HepG2 (cell line): ENCODE data around the gene PNP. TPM values are rescaled to one million over a fixed set of nuclear protein-coding genes. Genes with fewer than 3 reads are reported as not detected.

Experiments used
- CHCHD3 ChIP-seq: sonication (generic); formaldehyde crosslinking; IDR thresholded peaks from 2 replicates; pipeline ENCODE4 v1.8.0; 2022; ENCODE audit warnings: mild to moderate bottlenecking, missing genetic modification reagents, moderate library complexity
- FOXA1 ChIP-seq, 2 experiments: fragments of 450-650 bp in 1 of 2; sonication (generic) in 1 of 2; formaldehyde crosslinking in 1 of 2; IDR thresholded peaks; 2 replicates each; pipeline versions ENCODE4 v1.4.0 to v1.6.1; 2016 to 2020; ENCODE audit warnings: missing genetic modification reagents in 1 of 2
- ISX ChIP-seq: sonication (generic); formaldehyde crosslinking; conservative IDR thresholded peaks from 2 replicates; pipeline ENCODE4 v1.5.0; 2020; ENCODE audit warnings: missing genetic modification reagents
- JUN ChIP-seq: sonication (generic); formaldehyde crosslinking; IDR thresholded peaks from 2 replicates; pipeline ENCODE4 v1.4.0; 2020; ENCODE audit warnings: mild to moderate bottlenecking, missing genetic modification reagents
- KDM5A ChIP-seq: fragments of 200-600 bp; sonication (generic); IDR thresholded peaks from 2 replicates; pipeline ENCODE4 v1.7.0; 2018; ENCODE audit warnings: antibody characterized with exemption, mild to moderate bottlenecking, low read length, borderline replicate concordance
- PLRG1 ChIP-seq: fragments of 450-650 bp; conservative IDR thresholded peaks from 2 replicates; pipeline ENCODE4 v1.6.1; 2016
- RFXAP ChIP-seq: sonication (generic); formaldehyde crosslinking; IDR thresholded peaks from 2 replicates; pipeline ENCODE4 v1.4.0; 2020; ENCODE audit warnings: missing genetic modification reagents, borderline replicate concordance
- SETDB1 ChIP-seq: sonication (generic); formaldehyde crosslinking; IDR thresholded peaks from 2 replicates; pipeline ENCODE4 v1.5.1; 2020; ENCODE audit warnings: missing genetic modification reagents, mild to moderate bottlenecking, borderline replicate concordance
- TBX2 ChIP-seq: sonication (generic); formaldehyde crosslinking; IDR thresholded peaks from 2 replicates; pipeline ENCODE4 v1.5.0; 2020; ENCODE audit warnings: missing genetic modification reagents, mild to moderate bottlenecking, borderline replicate concordance
- ZNF136 ChIP-seq: sonication (generic); formaldehyde crosslinking; IDR thresholded peaks from 2 replicates; pipeline ENCODE4 v1.8.1; 2022; ENCODE audit warnings: low read depth, mild to moderate bottlenecking, moderate library complexity, missing genetic modification reagents
- ZSCAN21 ChIP-seq: sonication (generic); formaldehyde crosslinking; IDR thresholded peaks from 2 replicates; pipeline ENCODE4 v1.8.0; 2022; ENCODE audit warnings: mild to moderate bottlenecking, missing genetic modification reagents, moderate library complexity, borderline replicate concordance
- ZSCAN31 ChIP-seq: sonication (generic); formaldehyde crosslinking; IDR thresholded peaks from 2 replicates; pipeline ENCODE4 v1.5.0; 2020; ENCODE audit warnings: low read depth, mild to moderate bottlenecking, missing genetic modification reagents
- polyA plus RNA-seq, 8 experiments: library from polyadenylated mRNA; depleted of rRNA in 3 of 8; stranded (reverse) in 7 of 8; unstranded in 1 of 8; fragments of >200 nt; fragmentation: Illumina TruSeq in 4 of 8; extraction: Trizol in 4 of 8; gene quantifications; 2 replicates each; pipeline versions ENCODE4 v1.2.1 to v1.2.3, GENCODE V29; 2011 to 2016; ENCODE audit warnings: low read depth in 4 of 8, missing spikeins in 1 of 8, mixed read lengths in 1 of 8; ENCODE audit not compliant: insufficient read depth in 1 of 8
- total RNA-seq, 5 experiments: library from RNA; depleted of rRNA; stranded (reverse); fragments of >200 nt; fragmentation: Illumina TruSeq; extraction: Trizol; gene quantifications; 2 replicates each; pipeline ENCODE4 v1.2.3, GENCODE V29; 2016; ENCODE audit warnings: low read depth in 1 of 5
- TF ChIP-seq, protein P1 (sequence below): IDR thresholded peaks from 2 replicates; pipeline ENCODE4 v1.6.1; 2012; ENCODE audit warnings: low read length, improper control_type of control experiment
- TF ChIP-seq, protein P2 (sequence below): sonication (generic); formaldehyde crosslinking; IDR thresholded peaks from 2 replicates; pipeline ENCODE4 v1.4.0; 2020; ENCODE audit warnings: missing genetic modification reagents, borderline replicate concordance
- TF ChIP-seq, protein P3 (sequence below): sonication (generic); formaldehyde crosslinking; conservative IDR thresholded peaks from 2 replicates; pipeline ENCODE4 v1.8.0; 2022; ENCODE audit warnings: missing genetic modification reagents
- TF ChIP-seq, protein P4 (sequence below): sonication (generic); formaldehyde crosslinking; IDR thresholded peaks from 2 replicates; pipeline ENCODE4 v1.8.0; 2022; ENCODE audit warnings: missing genetic modification reagents, mild to moderate bottlenecking, inconsistent platforms, borderline replicate concordance

Gene PNP
- total and polyA plus RNA-seq, 2 of the 13 experiments (the other 11 are each of a cell fraction or from before 2014, with no cell fraction given) = 45.4 to 74.8 TPM

DNA sequence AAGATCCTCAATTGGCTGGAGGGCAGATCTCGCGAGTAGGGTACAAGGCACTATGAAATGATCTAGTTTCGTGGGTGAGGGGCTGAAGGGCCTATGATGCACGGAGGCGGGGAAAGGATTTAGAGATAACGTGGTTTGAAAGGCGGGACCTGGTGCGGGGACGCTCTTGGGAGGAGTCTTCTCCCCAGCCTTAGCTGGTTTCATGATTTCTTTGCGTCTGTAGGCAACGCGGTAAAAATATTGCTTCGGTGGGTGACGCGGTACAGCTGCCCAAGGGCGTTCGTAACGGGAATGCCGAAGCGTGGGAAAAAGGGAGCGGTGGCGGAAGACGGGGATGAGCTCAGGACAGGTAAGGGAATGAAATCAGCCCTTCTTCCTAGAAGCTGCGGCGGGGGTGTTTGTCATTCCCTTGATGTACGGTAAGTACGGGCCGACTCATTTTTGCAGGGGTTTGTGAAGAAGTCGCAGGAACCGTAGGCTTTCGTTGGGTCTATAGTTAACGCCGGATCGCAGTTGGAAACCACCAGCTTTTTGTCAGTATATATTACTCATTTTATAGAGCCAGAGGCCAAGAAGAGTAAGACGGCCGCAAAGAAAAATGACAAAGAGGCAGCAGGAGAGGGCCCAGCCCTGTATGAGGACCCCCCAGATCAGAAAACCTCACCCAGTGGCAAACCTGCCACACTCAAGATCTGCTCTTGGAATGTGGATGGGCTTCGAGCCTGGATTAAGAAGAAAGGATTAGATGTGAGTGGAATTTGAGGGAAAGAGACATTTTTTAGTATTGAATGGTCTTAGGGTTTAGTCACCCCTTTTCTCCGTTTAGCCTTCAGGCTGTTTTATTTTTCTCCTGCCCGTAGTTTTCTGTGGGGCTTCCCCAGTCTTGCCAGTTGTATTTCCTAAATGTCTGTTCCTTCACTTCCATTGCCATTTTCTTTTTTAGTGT lies 13.6 kb upstream of the PNP start (continued):
- TF ChIP-seq, protein P1, sequence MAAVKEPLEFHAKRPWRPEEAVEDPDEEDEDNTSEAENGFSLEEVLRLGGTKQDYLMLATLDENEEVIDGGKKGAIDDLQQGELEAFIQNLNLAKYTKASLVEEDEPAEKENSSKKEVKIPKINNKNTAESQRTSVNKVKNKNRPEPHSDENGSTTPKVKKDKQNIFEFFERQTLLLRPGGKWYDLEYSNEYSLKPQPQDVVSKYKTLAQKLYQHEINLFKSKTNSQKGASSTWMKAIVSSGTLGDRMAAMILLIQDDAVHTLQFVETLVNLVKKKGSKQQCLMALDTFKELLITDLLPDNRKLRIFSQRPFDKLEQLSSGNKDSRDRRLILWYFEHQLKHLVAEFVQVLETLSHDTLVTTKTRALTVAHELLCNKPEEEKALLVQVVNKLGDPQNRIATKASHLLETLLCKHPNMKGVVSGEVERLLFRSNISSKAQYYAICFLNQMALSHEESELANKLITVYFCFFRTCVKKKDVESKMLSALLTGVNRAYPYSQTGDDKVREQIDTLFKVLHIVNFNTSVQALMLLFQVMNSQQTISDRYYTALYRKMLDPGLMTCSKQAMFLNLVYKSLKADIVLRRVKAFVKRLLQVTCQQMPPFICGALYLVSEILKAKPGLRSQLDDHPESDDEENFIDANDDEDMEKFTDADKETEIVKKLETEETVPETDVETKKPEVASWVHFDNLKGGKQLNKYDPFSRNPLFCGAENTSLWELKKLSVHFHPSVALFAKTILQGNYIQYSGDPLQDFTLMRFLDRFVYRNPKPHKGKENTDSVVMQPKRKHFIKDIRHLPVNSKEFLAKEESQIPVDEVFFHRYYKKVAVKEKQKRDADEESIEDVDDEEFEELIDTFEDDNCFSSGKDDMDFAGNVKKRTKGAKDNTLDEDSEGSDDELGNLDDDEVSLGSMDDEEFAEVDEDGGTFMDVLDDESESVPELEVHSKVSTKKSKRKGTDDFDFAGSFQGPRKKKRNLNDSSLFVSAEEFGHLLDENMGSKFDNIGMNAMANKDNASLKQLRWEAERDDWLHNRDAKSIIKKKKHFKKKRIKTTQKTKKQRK = no peak
- TF ChIP-seq, protein P2, sequence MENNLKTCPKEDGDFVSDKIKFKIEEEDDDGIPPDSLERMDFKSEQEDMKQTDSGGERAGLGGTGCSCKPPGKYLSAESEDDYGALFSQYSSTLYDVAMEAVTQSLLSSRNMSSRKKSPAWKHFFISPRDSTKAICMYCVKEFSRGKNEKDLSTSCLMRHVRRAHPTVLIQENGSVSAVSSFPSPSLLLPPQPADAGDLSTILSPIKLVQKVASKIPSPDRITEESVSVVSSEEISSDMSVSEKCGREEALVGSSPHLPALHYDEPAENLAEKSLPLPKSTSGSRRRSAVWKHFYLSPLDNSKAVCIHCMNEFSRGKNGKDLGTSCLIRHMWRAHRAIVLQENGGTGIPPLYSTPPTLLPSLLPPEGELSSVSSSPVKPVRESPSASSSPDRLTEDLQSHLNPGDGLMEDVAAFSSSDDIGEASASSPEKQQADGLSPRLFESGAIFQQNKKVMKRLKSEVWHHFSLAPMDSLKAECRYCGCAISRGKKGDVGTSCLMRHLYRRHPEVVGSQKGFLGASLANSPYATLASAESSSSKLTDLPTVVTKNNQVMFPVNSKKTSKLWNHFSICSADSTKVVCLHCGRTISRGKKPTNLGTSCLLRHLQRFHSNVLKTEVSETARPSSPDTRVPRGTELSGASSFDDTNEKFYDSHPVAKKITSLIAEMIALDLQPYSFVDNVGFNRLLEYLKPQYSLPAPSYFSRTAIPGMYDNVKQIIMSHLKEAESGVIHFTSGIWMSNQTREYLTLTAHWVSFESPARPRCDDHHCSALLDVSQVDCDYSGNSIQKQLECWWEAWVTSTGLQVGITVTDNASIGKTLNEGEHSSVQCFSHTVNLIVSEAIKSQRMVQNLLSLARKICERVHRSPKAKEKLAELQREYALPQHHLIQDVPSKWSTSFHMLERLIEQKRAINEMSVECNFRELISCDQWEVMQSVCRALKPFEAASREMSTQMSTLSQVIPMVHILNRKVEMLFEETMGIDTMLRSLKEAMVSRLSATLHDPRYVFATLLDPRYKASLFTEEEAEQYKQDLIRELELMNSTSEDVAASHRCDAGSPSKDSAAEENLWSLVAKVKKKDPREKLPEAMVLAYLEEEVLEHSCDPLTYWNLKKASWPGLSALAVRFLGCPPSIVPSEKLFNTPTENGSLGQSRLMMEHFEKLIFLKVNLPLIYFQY (CRISPR knock-in tag) = no peak
- peak; percentile 77; the same call in 1 of the 2 replicates for TF ChIP-seq ZSCAN21 (CRISPR knock-in tag)
- TF ChIP-seq JUN (CRISPR knock-in tag) = no peak
- TF ChIP-seq, protein P3, sequence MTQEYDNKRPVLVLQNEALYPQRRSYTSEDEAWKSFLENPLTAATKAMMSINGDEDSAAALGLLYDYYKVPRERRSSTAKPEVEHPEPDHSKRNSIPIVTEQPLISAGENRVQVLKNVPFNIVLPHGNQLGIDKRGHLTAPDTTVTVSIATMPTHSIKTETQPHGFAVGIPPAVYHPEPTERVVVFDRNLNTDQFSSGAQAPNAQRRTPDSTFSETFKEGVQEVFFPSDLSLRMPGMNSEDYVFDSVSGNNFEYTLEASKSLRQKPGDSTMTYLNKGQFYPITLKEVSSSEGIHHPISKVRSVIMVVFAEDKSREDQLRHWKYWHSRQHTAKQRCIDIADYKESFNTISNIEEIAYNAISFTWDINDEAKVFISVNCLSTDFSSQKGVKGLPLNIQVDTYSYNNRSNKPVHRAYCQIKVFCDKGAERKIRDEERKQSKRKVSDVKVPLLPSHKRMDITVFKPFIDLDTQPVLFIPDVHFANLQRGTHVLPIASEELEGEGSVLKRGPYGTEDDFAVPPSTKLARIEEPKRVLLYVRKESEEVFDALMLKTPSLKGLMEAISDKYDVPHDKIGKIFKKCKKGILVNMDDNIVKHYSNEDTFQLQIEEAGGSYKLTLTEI (CRISPR knock-in tag) = no peak
- TF ChIP-seq CHCHD3 (CRISPR knock-in tag) = peak; percentile 48; the same call in 1 of the 2 replicates
- TF ChIP-seq KDM5A = peak; percentile 21
- no peak for TF ChIP-seq FOXA1 (IDR thresholded peaks at IDR 0.05)
- TF ChIP-seq FOXA1 (CRISPR knock-in tag; IDR thresholded peaks at IDR 0.05) = no peak
- peak; percentile 65; the same call in 1 of the 2 replicates for TF ChIP-seq ZNF136 (CRISPR knock-in tag)
- peak; percentile 61; the same call in 1 of the 2 replicates for TF ChIP-seq TBX2
- no peak for TF ChIP-seq SETDB1 (CRISPR knock-in tag)
- TF ChIP-seq ISX = 0 out of 2 replicates have a peak, but pooled peaks have one; percentile 40
- TF ChIP-seq, protein P4, sequence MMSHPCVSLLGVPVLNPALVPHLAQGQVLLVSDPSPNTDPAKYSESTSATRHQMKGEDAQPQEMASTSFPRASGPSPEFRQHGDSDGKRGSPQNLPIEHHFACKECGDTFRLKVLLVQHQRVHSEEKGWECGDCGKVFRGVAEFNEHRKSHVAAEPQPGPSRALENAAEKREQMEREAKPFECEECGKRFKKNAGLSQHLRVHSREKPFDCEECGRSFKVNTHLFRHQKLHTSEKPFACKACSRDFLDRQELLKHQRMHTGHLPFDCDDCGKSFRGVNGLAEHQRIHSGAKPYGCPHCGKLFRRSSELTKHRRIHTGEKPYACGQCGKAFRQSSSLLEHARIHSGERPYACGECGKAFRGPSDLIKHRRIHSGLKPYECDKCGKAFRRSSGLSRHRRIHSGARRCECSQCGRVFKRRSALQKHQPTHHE = no peak
- 0 out of 2 replicates have a peak, but pooled peaks have one; percentile 4 for TF ChIP-seq ZSCAN31
- TF ChIP-seq RFXAP (CRISPR knock-in tag) = 0 out of 2 replicates have a peak, but pooled peaks have one; percentile 39
- no peak for TF ChIP-seq PLRG1
